ENCODE results near the gene SPTAN1. TPM values are rescaled to one million over a fixed set of nuclear protein-coding genes. Genes with fewer than 3 reads are reported as not detected.

The SPTAN1 gene
- total and polyA plus RNA-seq, 8 donors = 58.6 to 155 (median 90.9) TPM

DNA sequence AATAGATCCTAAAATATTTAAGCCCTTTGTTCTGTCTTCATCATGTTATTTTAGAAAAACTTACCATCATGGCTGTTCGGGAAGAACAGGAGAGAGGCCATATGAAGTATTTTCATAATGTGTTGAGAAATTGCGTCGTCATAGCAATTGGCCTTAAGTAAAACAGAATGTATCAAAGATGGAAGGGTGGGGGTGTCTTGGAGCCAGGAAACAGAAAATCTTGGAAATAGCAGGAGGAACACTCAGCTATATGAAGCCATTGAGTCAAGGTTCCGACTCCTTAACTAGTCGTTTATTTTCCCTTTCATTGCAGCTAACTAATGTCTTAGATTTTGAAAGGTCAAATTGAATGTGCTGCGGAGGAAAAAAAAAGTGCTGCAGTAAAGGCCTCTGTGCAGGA lies 1.3 kb downstream of the SPTAN1 start:
- Histone ChIP-seq H3K9me3 (no peaks in the 10 kb centered on the region), H3K27ac (peak overlapping the region in 2 of 4 donors; percentile 89 to 95), H3K27me3 (no peaks in the 10 kb centered on the region), H3K36me3 (no peaks in the 10 kb centered on the region), H3K4me1 (peaks cover 17 to 29% (median 22%) of the 10 kb centered on the region in 3 donors), H3K4me3 (peak overlapping the region in 2 of 4 donors; percentile 96)
- intact Hi-C loops (cut with DNase I) = no loop called here
- TF ChIP-seq, protein P1, sequence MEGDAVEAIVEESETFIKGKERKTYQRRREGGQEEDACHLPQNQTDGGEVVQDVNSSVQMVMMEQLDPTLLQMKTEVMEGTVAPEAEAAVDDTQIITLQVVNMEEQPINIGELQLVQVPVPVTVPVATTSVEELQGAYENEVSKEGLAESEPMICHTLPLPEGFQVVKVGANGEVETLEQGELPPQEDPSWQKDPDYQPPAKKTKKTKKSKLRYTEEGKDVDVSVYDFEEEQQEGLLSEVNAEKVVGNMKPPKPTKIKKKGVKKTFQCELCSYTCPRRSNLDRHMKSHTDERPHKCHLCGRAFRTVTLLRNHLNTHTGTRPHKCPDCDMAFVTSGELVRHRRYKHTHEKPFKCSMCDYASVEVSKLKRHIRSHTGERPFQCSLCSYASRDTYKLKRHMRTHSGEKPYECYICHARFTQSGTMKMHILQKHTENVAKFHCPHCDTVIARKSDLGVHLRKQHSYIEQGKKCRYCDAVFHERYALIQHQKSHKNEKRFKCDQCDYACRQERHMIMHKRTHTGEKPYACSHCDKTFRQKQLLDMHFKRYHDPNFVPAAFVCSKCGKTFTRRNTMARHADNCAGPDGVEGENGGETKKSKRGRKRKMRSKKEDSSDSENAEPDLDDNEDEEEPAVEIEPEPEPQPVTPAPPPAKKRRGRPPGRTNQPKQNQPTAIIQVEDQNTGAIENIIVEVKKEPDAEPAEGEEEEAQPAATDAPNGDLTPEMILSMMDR (IDR thresholded peaks at IDR 0.05) = no peak
- no peak for ATAC-seq
- no peak for FAIRE-seq
- DNase-seq = no peak
- 33 to 37% methylated on average over 6 of the region's 6 CpGs for WGBS, 2 donors

DNA sequence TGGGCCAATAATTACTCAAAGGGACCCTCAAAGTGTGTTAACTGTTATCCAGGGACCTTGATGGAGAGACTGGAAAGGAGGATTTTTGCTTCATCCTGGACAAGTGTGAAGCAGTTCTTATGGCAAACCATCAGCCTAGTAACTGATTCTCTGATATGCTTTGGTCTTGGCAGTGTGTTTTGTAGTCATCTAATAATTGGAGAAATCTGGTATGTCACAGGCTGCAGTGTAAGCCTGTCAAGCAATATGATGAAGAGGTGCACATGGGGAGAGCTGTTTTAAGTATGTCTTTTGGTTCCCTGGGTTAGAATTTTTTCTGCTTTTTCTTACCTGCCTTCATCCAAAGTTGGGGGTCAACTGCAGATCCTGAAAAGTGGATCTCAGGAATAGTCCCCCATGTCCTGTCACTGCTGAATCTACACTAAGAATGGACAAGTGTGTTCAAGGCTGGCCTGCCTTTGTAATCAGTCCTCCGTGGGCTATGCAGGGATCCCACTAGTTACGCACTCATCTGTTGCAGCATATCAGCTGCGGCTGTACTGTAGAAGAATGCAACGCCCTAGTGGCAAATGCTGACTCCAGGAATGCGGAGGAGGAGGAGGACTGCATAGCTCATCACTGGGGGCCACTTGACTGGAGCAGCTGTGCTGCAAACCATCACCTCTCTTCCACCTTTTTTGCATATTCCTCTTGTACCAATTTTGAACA lies 1.9 kb downstream of the SPTAN1 start:
- ATAC-seq = no peak
- WGBS, 2 donors = 48 to 52% methylated on average over 5 of the region's 5 CpGs
- H3K27ac ChIP-seq = peak overlapping the region in 3 of 4 donors; percentile 25 to 95 (median 38)
- H3K9me3 ChIP-seq = no peaks in the 10 kb centered on the region
- H3K36me3 ChIP-seq = no peaks in the 10 kb centered on the region
- H3K27me3 ChIP-seq = no peaks in the 10 kb centered on the region
- TF ChIP-seq, protein P1 (IDR thresholded peaks at IDR 0.05) = no peak
- peak overlapping the region in 1 of 4 donors; percentile 96 for H3K4me3 ChIP-seq
- peak in 3 of 6 donors; percentile 23 to 40 (median 27) for DNase-seq
- no peak for FAIRE-seq
- intact Hi-C loops (cut with DNase I) = no loop called here
- H3K4me1 ChIP-seq = peaks cover 22 to 35% (median 27%) of the 10 kb centered on the region in 3 donors

DNA sequence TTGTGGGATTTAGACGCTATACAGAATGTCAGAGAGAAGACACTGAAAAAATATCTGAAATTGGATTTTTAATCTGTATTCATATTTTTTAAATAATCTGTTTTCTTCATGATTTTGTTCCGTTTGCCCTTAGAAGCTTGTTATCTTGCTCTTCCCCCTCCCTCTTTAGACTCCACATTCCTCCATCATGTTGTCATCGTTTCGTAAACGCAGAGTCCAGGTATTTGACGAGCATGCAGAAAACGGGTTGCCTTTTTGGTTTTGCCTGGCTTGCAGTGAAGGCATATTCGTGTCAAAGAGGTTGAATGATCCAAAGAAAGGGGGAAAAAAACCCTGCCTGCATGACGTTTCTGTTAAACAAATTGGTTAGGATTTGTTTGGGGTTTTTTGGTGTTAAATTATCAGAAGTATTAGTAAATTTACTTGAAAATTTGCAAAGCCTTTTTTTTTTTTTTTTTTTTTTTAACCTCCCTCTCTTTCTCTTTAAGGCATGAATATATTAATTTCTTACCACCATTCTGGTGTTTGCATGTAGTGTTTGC lies 2.9 kb downstream of the SPTAN1 start:
- H3K4me1 ChIP-seq = peaks cover 23 to 37% (median 31%) of the 10 kb centered on the region in 3 donors
- 26 to 43% methylated on average over 9 of the region's 9 CpGs for WGBS, 2 donors
- TF ChIP-seq, protein P1 (IDR thresholded peaks at IDR 0.05) = no peak
- H3K4me3 ChIP-seq = no peak overlapping the region
- no peak for ATAC-seq
- no peak for FAIRE-seq
- intact Hi-C loops (cut with DNase I) = no loop called here
- H3K9me3 ChIP-seq = no peaks in the 10 kb centered on the region
- DNase-seq = peak in 1 of 6 donors; percentile 20
- H3K36me3 ChIP-seq = no peaks in the 10 kb centered on the region
- H3K27ac ChIP-seq = peak overlapping the region in 3 of 4 donors; percentile 25 to 95 (median 38)
- no peaks in the 10 kb centered on the region for H3K27me3 ChIP-seq

DNA sequence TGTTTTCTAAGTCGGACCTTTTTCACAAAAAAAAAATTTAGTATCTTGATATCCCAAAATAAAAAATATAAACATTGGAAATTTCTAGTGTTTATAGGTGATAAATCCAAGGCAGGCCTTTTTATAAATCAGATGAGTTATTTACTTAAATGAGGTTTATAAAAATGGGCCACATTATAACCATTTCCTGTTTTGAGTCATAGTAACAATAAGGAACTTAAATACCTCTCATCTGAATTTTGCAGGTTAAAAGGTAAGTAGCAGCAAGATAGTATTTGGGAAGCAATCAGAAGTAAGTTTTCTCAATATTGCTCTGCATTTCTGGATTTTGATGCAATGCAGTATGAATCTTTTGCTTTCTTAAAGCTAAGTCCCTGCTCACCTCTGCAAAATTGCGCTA lies 3.9 kb downstream of the SPTAN1 start:
- no peak overlapping the region for H3K27ac ChIP-seq

More for the DNA sequence above, 3.9 kb downstream of the SPTAN1 start:
- H3K4me3 ChIP-seq = no peak overlapping the region
- DNase-seq (no peak), FAIRE-seq (no peak), ATAC-seq (no peak)
- no peaks in the 10 kb centered on the region for H3K27me3 ChIP-seq
- H3K36me3 ChIP-seq = no peaks in the 10 kb centered on the region
- peaks cover 23 to 37% (median 31%) of the 10 kb centered on the region in 3 donors for H3K4me1 ChIP-seq
- no peaks in the 10 kb centered on the region for H3K9me3 ChIP-seq
- TF ChIP-seq, protein P1 (IDR thresholded peaks at IDR 0.05) = no peak
- intact Hi-C loops (cut with DNase I) = no loop called here
- WGBS, 2 donors = 67 to 76% methylated on average over 2 of the region's 2 CpGs
